C4-2B (cell line): ENCODE data around the gene MLH1.
"Not testable (repeated sequence)": the region's sequence is repeated elsewhere in the genome, so short reads cannot be mapped to it uniquely, and the experiment has no call there.

Experiments used
- H3K27ac ChIP-seq: fragments of 450-650 bp; 2 replicates; pipeline ENCODE4 v1.5.1; 2017
- CTCF ChIP-seq: fragments of 450-650 bp; conservative IDR thresholded peaks from 2 replicates; pipeline ENCODE4 v1.5.1; 2017; ENCODE audit warnings: mild to moderate bottlenecking
- ZFX ChIP-seq: fragments of 450-650 bp; IDR thresholded peaks from 2 replicates; pipeline ENCODE4 v1.6.1; 2017

Gene MLH1

GRCh38 chr3:36993326-36994283 is at the start of gene MLH1:
Gene MLH1, plus strand, starts transcription at chr3:36993518. Its CDS starts 30 bp downstream, at chr3:36993548.
- H3K27ac ChIP-seq = peak within 1 kb of the TSS; percentile 83
- TF ChIP-seq ZFX (peak; percentile 60), CTCF (no peak)

DNA sequence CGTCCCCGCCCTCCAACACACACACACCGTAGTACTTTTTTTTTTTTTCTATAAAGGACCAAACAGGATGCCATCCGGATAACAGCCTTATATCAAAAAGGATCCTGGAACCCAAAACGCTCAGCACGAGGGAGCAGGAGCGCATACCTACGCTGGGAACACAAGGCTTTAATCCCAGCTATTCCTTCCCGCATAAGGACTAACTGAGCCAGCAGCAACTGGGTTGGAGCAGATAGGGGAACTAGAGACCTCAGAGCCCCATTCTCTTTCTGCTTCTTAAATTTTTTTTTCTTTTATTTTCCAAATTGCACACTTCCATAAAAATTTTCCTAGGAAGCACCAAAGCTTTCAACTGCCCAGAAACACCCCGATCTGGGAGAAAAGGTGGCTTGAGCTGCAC is 49.7 kb upstream of the MLH1 start:
- no peak overlapping the region for H3K27ac ChIP-seq

GRCh38 chr3:36944012-36944640 is 49.2 kb upstream of the MLH1 start:
- H3K27ac ChIP-seq = no peak overlapping the region
- TF ChIP-seq ZFX (no peak), CTCF (no peak)

More for the DNA sequence above, 49.7 kb upstream of the MLH1 start:
- TF ChIP-seq ZFX (no peak), CTCF (no peak)

DNA sequence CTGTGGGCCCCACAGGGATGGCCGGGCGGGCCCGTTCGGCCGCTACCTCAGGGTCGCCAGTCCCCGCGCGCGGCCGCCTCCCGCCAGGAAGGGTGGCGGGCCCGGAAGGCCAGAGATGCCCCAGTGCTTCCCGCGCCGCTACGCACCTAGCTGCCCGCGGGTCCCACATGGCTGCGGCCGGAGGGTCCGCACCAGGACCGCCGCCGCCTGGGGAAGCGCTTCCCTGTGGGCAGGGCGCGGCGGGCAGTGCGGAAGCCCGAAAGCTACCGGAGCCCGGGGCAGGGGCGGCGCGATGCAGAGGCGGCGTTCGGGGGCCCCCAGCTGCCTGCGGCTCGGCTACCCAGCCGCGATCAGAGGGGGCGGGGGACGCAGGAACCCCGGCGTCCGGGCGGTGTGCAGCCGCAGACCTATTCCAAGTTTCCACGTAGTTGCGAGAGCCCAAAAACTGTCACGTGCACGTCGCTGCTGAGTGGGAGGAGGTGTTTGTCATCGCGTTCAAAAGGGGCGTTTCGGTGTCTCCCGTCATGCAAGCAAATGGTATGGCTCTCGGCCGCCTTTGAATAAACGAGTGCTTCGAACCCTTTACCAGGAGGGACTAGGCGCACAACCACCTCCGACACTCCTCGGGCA is 48.6 kb upstream of the MLH1 start, which contains the start of gene TRANK1:
TSS of gene TRANK1 (minus strand) at position 414 of the 630 bp plus-strand sequence. CDS start at position 169, 245 bp downstream.
- no peak within 1 kb of the TSS for H3K27ac ChIP-seq
- TF ChIP-seq CTCF (no peak), ZFX (no peak)

DNA sequence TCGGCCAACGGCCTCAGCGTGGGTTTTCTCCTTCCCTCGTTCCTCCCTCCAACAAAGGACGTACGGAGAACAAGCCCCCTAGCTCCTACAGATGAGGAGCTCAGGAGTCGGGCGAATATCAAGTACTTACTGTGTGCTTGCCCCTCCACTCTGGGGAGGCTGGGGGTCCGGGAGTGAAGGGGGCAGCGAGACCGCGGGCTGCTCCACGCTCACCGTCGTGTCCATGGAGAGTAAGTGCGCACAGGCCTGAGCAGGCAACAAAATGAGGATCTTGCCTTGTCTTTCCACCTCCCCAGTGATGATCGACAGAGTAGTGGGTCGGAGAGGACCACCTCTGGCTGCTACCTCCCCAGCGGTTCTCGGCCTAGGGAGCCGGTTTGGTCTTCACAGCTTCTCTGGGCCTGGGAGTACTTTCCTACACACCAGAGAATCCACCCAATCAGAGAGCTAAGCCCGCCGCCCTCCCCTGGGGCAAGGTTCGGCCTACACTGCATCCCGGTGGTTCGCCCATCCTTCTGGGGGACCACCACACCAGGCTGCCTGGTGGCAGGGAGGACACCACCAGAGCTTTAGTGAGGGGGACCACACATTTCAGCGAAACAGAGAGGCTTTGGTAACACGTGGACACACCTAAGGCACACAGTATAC is 47.9 kb upstream of the MLH1 start:
- no peak for TF ChIP-seq CTCF
- TF ChIP-seq ZFX = no peak
- H3K27ac ChIP-seq = no peak overlapping the region

GRCh38 chr3:36947814-36948213 is 45.5 kb upstream of the MLH1 start:
- H3K27ac ChIP-seq = not testable (repeated sequence)

DNA sequence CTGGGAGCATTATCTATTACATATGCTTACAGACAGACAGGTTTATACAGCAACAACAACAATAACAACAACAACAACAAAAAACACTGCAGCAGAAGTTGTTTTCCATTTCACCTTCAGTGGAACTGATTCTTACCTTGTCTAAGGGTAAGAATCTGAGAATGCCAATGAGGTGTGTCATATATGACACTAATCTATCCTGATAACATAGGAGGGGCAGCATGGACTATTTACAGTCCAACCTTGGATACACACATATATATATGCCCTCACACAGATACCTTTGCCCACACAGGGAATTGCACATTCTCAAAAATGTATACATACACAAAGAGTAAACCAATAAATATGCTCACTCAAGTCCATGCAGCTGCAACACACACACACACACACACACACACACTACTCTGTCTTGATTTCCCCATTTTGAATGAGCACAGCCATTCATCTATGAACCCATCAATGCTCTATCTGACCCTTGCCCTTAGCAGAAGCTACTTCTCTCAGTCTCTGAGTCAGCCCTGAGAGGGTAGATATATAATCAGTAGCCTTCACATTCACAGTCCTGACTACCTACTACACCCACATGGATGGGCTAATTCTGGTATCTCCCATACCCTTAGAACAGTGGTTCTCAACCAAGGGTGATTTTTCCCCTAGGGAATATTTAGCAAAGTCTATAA is 38.7 kb upstream of the MLH1 start:
- TF ChIP-seq ZFX = no peak
- no peak for TF ChIP-seq CTCF
- H3K27ac ChIP-seq = no peak overlapping the region
